Measurements from ENCODE around the gene ENPP6. TPM values are rescaled to one million over a fixed set of nuclear protein-coding genes. Genes with fewer than 3 reads are reported as not detected.

ENPP6 gene
- total RNA-seq, 1 experiment from 2014 or later = not detected

GRCh38 chr4:184174571-184175488 lies 42.8 kb downstream of the ENPP6 start:
- Histone ChIP-seq H3K4me3 (ENCODE audit: low read depth, low read length, poor library complexity, severe bottlenecking) (no peak overlapping the region), H3K9me3 (ENCODE audit: low read depth, low read length, poor library complexity, severe bottlenecking) (no peaks in the 10 kb centered on the region), H3K36me3 (ENCODE audit: insufficient read depth, low read length, poor library complexity, severe bottlenecking) (no peaks in the 10 kb centered on the region), H3K4me1 (ENCODE audit: insufficient read depth, low read length, poor library complexity, severe bottlenecking) (no peaks in the 10 kb centered on the region), H3K27me3 (replicated peaks; ENCODE audit: insufficient read depth, low read depth, low read length, poor library complexity) (no peaks in the 10 kb centered on the region), H3K27ac (ENCODE audit: low read depth, low read length, poor library complexity, severe bottlenecking) (no peak overlapping the region)
- CTCF ChIA-PET = interaction anchor here (0.7 kb wide), 1 partner anchor 92 kb away, joined by 6 read pairs; no protein-coding TSS in a partner anchor
- no TSS peak for BruUV-seq (replicated peaks)
- TF ChIP-seq CTCF (conservative IDR thresholded peaks at IDR 0.05; ENCODE audit: low read depth, low read length) (no peak), EZH2 (IDR thresholded peaks at IDR 0.05; ENCODE audit: borderline replicate concordance, low read depth, low read length, poor library complexity, severe bottlenecking) (no peak)
- POLR2A ChIA-PET (ENCODE audit: low non-redundant PET) = no interaction called here
- intact Hi-C loops (cut with micrococcal nuclease; ENCODE audit: unreplicated experiment) = no loop called here
- no peak for DNase-seq (ENCODE audit: low spot score)

GRCh38 chr4:184171011-184171410 lies 46.7 kb downstream of the ENPP6 start:
- no TSS peak for BruUV-seq (replicated peaks)
- ChIA-PET POLR2A (ENCODE audit: low non-redundant PET) (no interaction called here), CTCF (interaction anchor here (0.5 kb wide), 1 partner anchor 700 kb away, joined by 5 read pairs; no protein-coding TSS in a partner anchor)
- Histone ChIP-seq H3K27me3 (replicated peaks; ENCODE audit: insufficient read depth, low read depth, low read length, poor library complexity) (no peaks in the 10 kb centered on the region), H3K36me3 (ENCODE audit: insufficient read depth, low read length, poor library complexity, severe bottlenecking) (no peaks in the 10 kb centered on the region), H3K27ac (ENCODE audit: low read depth, low read length, poor library complexity, severe bottlenecking) (no peak overlapping the region), H3K4me1 (ENCODE audit: insufficient read depth, low read length, poor library complexity, severe bottlenecking) (no peaks in the 10 kb centered on the region), H3K4me3 (ENCODE audit: low read depth, low read length, poor library complexity, severe bottlenecking) (no peak overlapping the region), H3K9me3 (ENCODE audit: low read depth, low read length, poor library complexity, severe bottlenecking) (no peaks in the 10 kb centered on the region)
- TF ChIP-seq EZH2 (IDR thresholded peaks at IDR 0.05; ENCODE audit: borderline replicate concordance, low read depth, low read length, poor library complexity, severe bottlenecking) (no peak), CTCF (conservative IDR thresholded peaks at IDR 0.05; ENCODE audit: low read depth, low read length) (no peak)
- DNase-seq (ENCODE audit: low spot score) = no peak
- intact Hi-C loops (cut with micrococcal nuclease; ENCODE audit: unreplicated experiment) = no loop called here

GRCh38 chr4:184169225-184169867 lies 48.3 kb downstream of the ENPP6 start:
- intact Hi-C loops (cut with micrococcal nuclease; ENCODE audit: unreplicated experiment) = loop anchor here (10.0 kb wide), 1 partner anchor 185 kb away; no protein-coding TSS in a partner anchor
- POLR2A ChIA-PET (ENCODE audit: low non-redundant PET) = no interaction called here

More at GRCh38 chr4:184169225-184169867, 48.3 kb downstream of the ENPP6 start:
- Histone ChIP-seq H3K27me3 (replicated peaks; ENCODE audit: insufficient read depth, low read depth, low read length, poor library complexity) (no peaks in the 10 kb centered on the region), H3K9me3 (ENCODE audit: low read depth, low read length, poor library complexity, severe bottlenecking) (no peaks in the 10 kb centered on the region), H3K4me1 (ENCODE audit: insufficient read depth, low read length, poor library complexity, severe bottlenecking) (no peaks in the 10 kb centered on the region), H3K4me3 (ENCODE audit: low read depth, low read length, poor library complexity, severe bottlenecking) (no peak overlapping the region), H3K27ac (ENCODE audit: low read depth, low read length, poor library complexity, severe bottlenecking) (no peak overlapping the region), H3K36me3 (ENCODE audit: insufficient read depth, low read length, poor library complexity, severe bottlenecking) (no peaks in the 10 kb centered on the region)
- DNase-seq (ENCODE audit: low spot score) = no peak
- BruUV-seq (replicated peaks) = no TSS peak
- TF ChIP-seq EZH2 (IDR thresholded peaks at IDR 0.05; ENCODE audit: borderline replicate concordance, low read depth, low read length, poor library complexity, severe bottlenecking) = no peak
- TF ChIP-seq CTCF (conservative IDR thresholded peaks at IDR 0.05; ENCODE audit: low read depth, low read length) = no peak
- CTCF ChIA-PET = no interaction called here
